ENCODE data around the gene RPAP3. TPM values are rescaled to one million over a fixed set of nuclear protein-coding genes. Genes with fewer than 3 reads are reported as not detected.

RPAP3 gene
- total and polyA plus RNA-seq, 4 donors: 5.5 to 8.1 (median 8.0) TPM

GRCh38 chr12:47742253-47742825 is 36.5 kb upstream of the RPAP3 start:
- Histone ChIP-seq H3K4me1 (ENCODE audit: control insufficient read depth in 4 of 4, insufficient read depth in 4 of 4, low read length in 3 of 4) (peaks cover 2 to 4% (median 4%) of the 10 kb centered on the region in 4 donors), H3K36me3 (ENCODE audit: control insufficient read depth in 4 of 4, insufficient read depth in 3 of 4, low read depth in 1 of 4, low read length in 3 of 4) (no peaks in the 10 kb centered on the region), H3K4me3 (ENCODE audit: low read depth in 1 of 3, low read length in 3 of 3) (no peak overlapping the region), H3K9me3 (ENCODE audit: control insufficient read depth in 4 of 4, low read length in 3 of 4) (no peaks in the 10 kb centered on the region), H3K9ac (ENCODE audit: low read depth in 1 of 2, low read length in 2 of 2) (no peak overlapping the region), H3K27ac (ENCODE audit: low read depth in 1 of 2, low read length in 2 of 2) (no peak overlapping the region), H3K27me3 (ENCODE audit: control insufficient read depth in 4 of 4, insufficient read depth in 4 of 4, low read length in 3 of 4) (no peaks in the 10 kb centered on the region)
- WGBS: 56% methylated on average over 7 of the region's 7 CpGs
- DNase-seq (ENCODE audit: low spot score): peak; percentile 85
- TF ChIP-seq HNF4A (conservative IDR thresholded peaks at IDR 0.05): peak in 1 of 2 donors; percentile 34
- TF ChIP-seq, protein P1, sequence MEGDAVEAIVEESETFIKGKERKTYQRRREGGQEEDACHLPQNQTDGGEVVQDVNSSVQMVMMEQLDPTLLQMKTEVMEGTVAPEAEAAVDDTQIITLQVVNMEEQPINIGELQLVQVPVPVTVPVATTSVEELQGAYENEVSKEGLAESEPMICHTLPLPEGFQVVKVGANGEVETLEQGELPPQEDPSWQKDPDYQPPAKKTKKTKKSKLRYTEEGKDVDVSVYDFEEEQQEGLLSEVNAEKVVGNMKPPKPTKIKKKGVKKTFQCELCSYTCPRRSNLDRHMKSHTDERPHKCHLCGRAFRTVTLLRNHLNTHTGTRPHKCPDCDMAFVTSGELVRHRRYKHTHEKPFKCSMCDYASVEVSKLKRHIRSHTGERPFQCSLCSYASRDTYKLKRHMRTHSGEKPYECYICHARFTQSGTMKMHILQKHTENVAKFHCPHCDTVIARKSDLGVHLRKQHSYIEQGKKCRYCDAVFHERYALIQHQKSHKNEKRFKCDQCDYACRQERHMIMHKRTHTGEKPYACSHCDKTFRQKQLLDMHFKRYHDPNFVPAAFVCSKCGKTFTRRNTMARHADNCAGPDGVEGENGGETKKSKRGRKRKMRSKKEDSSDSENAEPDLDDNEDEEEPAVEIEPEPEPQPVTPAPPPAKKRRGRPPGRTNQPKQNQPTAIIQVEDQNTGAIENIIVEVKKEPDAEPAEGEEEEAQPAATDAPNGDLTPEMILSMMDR (IDR thresholded peaks at IDR 0.05; ENCODE audit: low read depth, low read length, missing input control): peak; percentile 93
- TF ChIP-seq EGR1 (IDR thresholded peaks at IDR 0.05; ENCODE audit: low read depth in 2 of 2): no peak
- TF ChIP-seq FOXA2 (IDR thresholded peaks at IDR 0.05): no peak
- TF ChIP-seq RAD21 (IDR thresholded peaks at IDR 0.05): peak; percentile 82 to 91

DNA sequence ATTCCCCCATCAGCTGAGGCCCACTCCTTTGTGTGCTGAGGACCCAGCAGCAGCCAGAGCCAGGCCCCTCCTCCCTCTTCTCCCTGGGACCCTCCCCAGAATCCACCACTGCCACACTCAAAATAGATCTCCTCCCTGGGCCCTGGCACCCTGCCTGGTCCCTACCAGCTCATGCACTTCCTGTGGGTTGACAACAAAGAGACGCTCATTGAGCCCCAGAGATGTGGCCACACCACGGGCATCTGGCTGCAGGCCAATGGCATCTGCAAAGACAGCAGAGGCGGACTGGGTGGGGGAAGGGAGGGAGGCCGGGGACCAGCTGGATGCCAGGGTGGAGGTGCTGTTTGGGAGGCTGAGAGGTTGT is 35.5 kb upstream of the RPAP3 start:
- Histone ChIP-seq H3K9me3 (ENCODE audit: control insufficient read depth in 4 of 4, low read length in 3 of 4) (no peaks in the 10 kb centered on the region), H3K27me3 (ENCODE audit: control insufficient read depth in 4 of 4, insufficient read depth in 4 of 4, low read length in 3 of 4) (no peaks in the 10 kb centered on the region), H3K36me3 (ENCODE audit: control insufficient read depth in 4 of 4, insufficient read depth in 3 of 4, low read depth in 1 of 4, low read length in 3 of 4) (no peaks in the 10 kb centered on the region), H3K4me1 (ENCODE audit: control insufficient read depth in 4 of 4, insufficient read depth in 4 of 4, low read length in 3 of 4) (peaks cover 10 to 12% (median 11%) of the 10 kb centered on the region in 4 donors), H3K9ac (ENCODE audit: low read depth in 1 of 2, low read length in 2 of 2) (no peak overlapping the region), H3K4me3 (ENCODE audit: low read depth in 1 of 3, low read length in 3 of 3) (no peak overlapping the region), H3K27ac (ENCODE audit: low read depth in 1 of 2, low read length in 2 of 2) (no peak overlapping the region)
- no peak for DNase-seq (ENCODE audit: low spot score)
- TF ChIP-seq YY1 (IDR thresholded peaks at IDR 0.05) (no peak), RAD21 (IDR thresholded peaks at IDR 0.05) (no peak), SP1 (IDR thresholded peaks at IDR 0.05) (no peak)
- TF ChIP-seq, protein P2, sequence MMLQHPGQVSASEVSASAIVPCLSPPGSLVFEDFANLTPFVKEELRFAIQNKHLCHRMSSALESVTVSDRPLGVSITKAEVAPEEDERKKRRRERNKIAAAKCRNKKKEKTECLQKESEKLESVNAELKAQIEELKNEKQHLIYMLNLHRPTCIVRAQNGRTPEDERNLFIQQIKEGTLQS (IDR thresholded peaks at IDR 0.05): no peak
- TF ChIP-seq, protein P3, sequence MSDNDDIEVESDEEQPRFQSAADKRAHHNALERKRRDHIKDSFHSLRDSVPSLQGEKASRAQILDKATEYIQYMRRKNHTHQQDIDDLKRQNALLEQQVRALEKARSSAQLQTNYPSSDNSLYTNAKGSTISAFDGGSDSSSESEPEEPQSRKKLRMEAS (IDR thresholded peaks at IDR 0.05): no peak
- WGBS: 17% methylated on average over 4 of the region's 4 CpGs

- no peak overlapping the region for H3K27ac ChIP-seq (ENCODE audit: low read depth in 1 of 2, low read length in 2 of 2)
- H3K36me3 ChIP-seq (ENCODE audit: control insufficient read depth in 4 of 4, insufficient read depth in 3 of 4, low read depth in 1 of 4, low read length in 3 of 4): no peaks in the 10 kb centered on the region
- no peak overlapping the region for H3K4me3 ChIP-seq (ENCODE audit: low read depth in 1 of 3, low read length in 3 of 3)
- TF ChIP-seq YY1 (IDR thresholded peaks at IDR 0.05): no peak
- no peak for TF ChIP-seq NR2F2 (IDR thresholded peaks at IDR 0.05)
- TF ChIP-seq, protein P2 (IDR thresholded peaks at IDR 0.05): no peak
- TF ChIP-seq TAF1 (conservative IDR thresholded peaks at IDR 0.05): no peak
- no peak for TF ChIP-seq FOXA1 (IDR thresholded peaks at IDR 0.05)
- TF ChIP-seq JUND (IDR thresholded peaks at IDR 0.05): no peak
- no peak for TF ChIP-seq EGR1 (IDR thresholded peaks at IDR 0.05; ENCODE audit: low read depth in 2 of 2)
- no peak for TF ChIP-seq SP1 (IDR thresholded peaks at IDR 0.05)
- H3K27me3 ChIP-seq (ENCODE audit: control insufficient read depth in 4 of 4, insufficient read depth in 4 of 4, low read length in 3 of 4): no peaks in the 10 kb centered on the region
- H3K9me3 ChIP-seq (ENCODE audit: control insufficient read depth in 4 of 4, low read length in 3 of 4): no peaks in the 10 kb centered on the region
- H3K9ac ChIP-seq (ENCODE audit: low read depth in 1 of 2, low read length in 2 of 2): no peak overlapping the region
- no peak for DNase-seq (ENCODE audit: low spot score)
- WGBS: 70% methylated on average over 21 of the region's 21 CpGs
- peaks cover 10 to 12% (median 11%) of the 10 kb centered on the region in 4 donors for H3K4me1 ChIP-seq (ENCODE audit: control insufficient read depth in 4 of 4, insufficient read depth in 4 of 4, low read length in 3 of 4)
Measured at GRCh38 chr12:47740606-47741339, 34.9 kb upstream of the RPAP3 start.
